HG02870 (cell line): ENCODE data around the gene UBE2I.

Source experiments
- ATAC-seq: cut with Tn5 transposase; IDR thresholded peaks from one replicate; pipeline ENCODE4 v1.9.1; 2021; ENCODE audit warnings: mild to moderate bottlenecking, moderate library complexity; ENCODE audit not compliant: unreplicated experiment

Gene UBE2I

GRCh38 chr16:1277151-1277598 is 32.3 kb upstream of the UBE2I start:
- ATAC-seq, result no peak

- ATAC-seq, result no peak
These were observed 31.7 kb upstream of the UBE2I start for GRCh38 chr16:1277617-1278282.

- ATAC-seq, result no peak
These were observed 31.0 kb upstream of the UBE2I start for GRCh38 chr16:1278477-1278876.

- ATAC-seq, result no peak
These were observed 30.1 kb upstream of the UBE2I start for GRCh38 chr16:1279081-1279944.

- no peak for ATAC-seq
These were observed 29.4 kb upstream of the UBE2I start for GRCh38 chr16:1279945-1280589.

- no peak for ATAC-seq
These were observed 28.7 kb upstream of the UBE2I start for GRCh38 chr16:1280783-1281182.

GRCh38 chr16:1281517-1281916 is 27.9 kb upstream of the UBE2I start:
- ATAC-seq, result no peak

GRCh38 chr16:1282324-1282973 is 27.0 kb upstream of the UBE2I start:
- no peak for ATAC-seq

- no peak for ATAC-seq
These were observed 26.1 kb upstream of the UBE2I start for GRCh38 chr16:1283296-1283695.

- ATAC-seq, result no peak
These were observed 25.3 kb upstream of the UBE2I start for GRCh38 chr16:1283996-1284616.

GRCh38 chr16:1285669-1286512 is 23.5 kb upstream of the UBE2I start:
- no peak for ATAC-seq

GRCh38 chr16:1286513-1287094 is 22.8 kb upstream of the UBE2I start:
- no peak for ATAC-seq

- no peak for ATAC-seq
These were observed 21.3 kb upstream of the UBE2I start for GRCh38 chr16:1287982-1288670.

GRCh38 chr16:1288813-1289476 is 20.5 kb upstream of the UBE2I start:
- ATAC-seq, result no peak

- no peak for ATAC-seq
These were observed 20.0 kb upstream of the UBE2I start for GRCh38 chr16:1289477-1289866.

GRCh38 chr16:1290063-1290501 is 19.4 kb upstream of the UBE2I start:
- no peak for ATAC-seq

- no peak for ATAC-seq
These were observed 18.4 kb upstream of the UBE2I start for GRCh38 chr16:1290860-1291575.

GRCh38 chr16:1291576-1291974 is 17.9 kb upstream of the UBE2I start:
- no peak for ATAC-seq
